HTR-8/SVneo (cell line): ENCODE measurements around the gene NFX1.
"Not testable (repeated sequence)": the region's sequence is repeated elsewhere in the genome, so short reads cannot be mapped to it uniquely, and the experiment has no call there.

Experiments
- DNase-seq: peaks from one replicate; pipeline ENCODE4 v3.0.0; 2011; ENCODE audit warnings: low spot score, mixed read lengths; ENCODE audit not compliant: insufficient read length
- FAIRE-seq: peaks from 2 replicates; lab custom pipeline; 2011; peaks lifted over from hg19 to GRCh38; lab: Jason Lieb, UNC

NFX1 gene

GRCh38 chr9:33306037-33306436 lies 15.7 kb downstream of the NFX1 start:
- DNase-seq (no peak), FAIRE-seq (no peak)

GRCh38 chr9:33307067-33307466 lies 16.8 kb downstream of the NFX1 start:
- no peak for FAIRE-seq
- DNase-seq, result no peak

- no peak for FAIRE-seq
- DNase-seq, result no peak
These were observed 19.6 kb downstream of the NFX1 start for GRCh38 chr9:33309903-33310302.

- FAIRE-seq (no peak), DNase-seq (no peak)
These were observed 20.4 kb downstream of the NFX1 start for GRCh38 chr9:33310748-33311147.

GRCh38 chr9:33311953-33312352 lies 21.6 kb downstream of the NFX1 start:
- no peak for FAIRE-seq
- no peak for DNase-seq

- DNase-seq (no peak), FAIRE-seq (no peak)
These were observed 25.1 kb downstream of the NFX1 start for GRCh38 chr9:33315371-33315770.

GRCh38 chr9:33317136-33317535 lies 26.8 kb downstream of the NFX1 start:
- DNase-seq, FAIRE-seq: not testable (repeated sequence)

- DNase-seq, result no peak
- no peak for FAIRE-seq
These were observed 27.9 kb downstream of the NFX1 start for GRCh38 chr9:33318225-33318624.

GRCh38 chr9:33318781-33319180 lies 28.5 kb downstream of the NFX1 start:
- DNase-seq (no peak), FAIRE-seq (no peak)

- FAIRE-seq (no peak), DNase-seq (peak; percentile 10)
These were observed 29.9 kb downstream of the NFX1 start for GRCh38 chr9:33320230-33320567.

GRCh38 chr9:33320568-33321261 lies 30.4 kb downstream of the NFX1 start:
- FAIRE-seq (no peak), DNase-seq (peak; percentile 56)

GRCh38 chr9:33329117-33329563 lies 38.8 kb downstream of the NFX1 start:
- FAIRE-seq, result no peak
- DNase-seq, result peak; percentile 76

GRCh38 chr9:33329979-33330378 lies 39.7 kb downstream of the NFX1 start:
- FAIRE-seq (no peak), DNase-seq (no peak)

GRCh38 chr9:33331377-33331891 lies 41.1 kb downstream of the NFX1 start:
- DNase-seq (no peak), FAIRE-seq (no peak)

- FAIRE-seq (no peak), DNase-seq (no peak)
These were observed 41.7 kb downstream of the NFX1 start for GRCh38 chr9:33332011-33332410.

GRCh38 chr9:33332956-33333355 lies 42.6 kb downstream of the NFX1 start:
- not testable (repeated sequence) for DNase-seq, FAIRE-seq

- DNase-seq (no peak), FAIRE-seq (no peak)
These were observed 49.9 kb downstream of the NFX1 start for GRCh38 chr9:33340186-33340585.

GRCh38 chr9:33341182-33341581 lies 50.9 kb downstream of the NFX1 start:
- no peak for FAIRE-seq
- DNase-seq, result no peak

GRCh38 chr9:33344145-33344544 lies 53.8 kb downstream of the NFX1 start:
- FAIRE-seq, result no peak
- no peak for DNase-seq

- no peak for FAIRE-seq
- DNase-seq, result no peak
These were observed 56.2 kb downstream of the NFX1 start for GRCh38 chr9:33346564-33346963.

GRCh38 chr9:33348998-33349397 lies 58.7 kb downstream of the NFX1 start:
- FAIRE-seq, result no peak
- DNase-seq, result no peak

GRCh38 chr9:33349743-33350142 lies 59.4 kb downstream of the NFX1 start:
- DNase-seq (no peak), FAIRE-seq (no peak)
